Upper lobe of right lung (tissue), 1 donor: ENCODE results near the gene PIF1. TPM values are rescaled to one million over a fixed set of nuclear protein-coding genes. Genes with fewer than 3 reads are reported as not detected.
A peak's percentile ranks its signal among the peaks of the same experiment; 100 is the strongest.

ENCODE experiments used
- ATAC-seq: fragments of 200-7000 bp; cut with Tn5 transposase; one replicate; pipeline ENCODE4 v1.9.1; 2020; ENCODE audit warnings: mild to moderate bottlenecking, moderate library complexity
- DNase-seq: peaks from one replicate; pipeline ENCODE4 v3.0.0-alpha.2; 2020
- H3K27ac ChIP-seq: fragments of 200-600 bp; one replicate; pipeline ENCODE4 v1.8.0; 2022
- H3K27me3 ChIP-seq: fragments of 200-600 bp; one replicate; pipeline ENCODE4 v1.8.0; 2022; ENCODE audit warnings: mild to moderate bottlenecking
- H3K36me3 ChIP-seq: fragments of 200-600 bp; one replicate; pipeline ENCODE4 v1.8.0; 2022
- H3K4me1 ChIP-seq: fragments of 200-600 bp; one replicate; pipeline ENCODE4 v1.8.0; 2022
- H3K4me3 ChIP-seq: fragments of 200-600 bp; one replicate; pipeline ENCODE4 v1.8.0; 2022; ENCODE audit warnings: mild to moderate bottlenecking
- H3K9me3 ChIP-seq: fragments of 200-600 bp; one replicate; pipeline ENCODE4 v1.8.0; 2022
- intact Hi-C: fragments of 100-400 bp; cut with DNase I; formaldehyde crosslinking; loops from one replicate; pipeline ENCODE4 v1.11.0; 2022
- total RNA-seq: library from RNA; stranded (reverse); fragmentation: NEBNext Ultra II Directional; extraction: Animal tissue kit (Norgen Biotek cat#: 25700); gene quantifications from one replicate; pipeline ENCODE4 v1.2.1, GENCODE V29; 2021
- TF ChIP-seq, protein P1 (sequence below): fragments of 200-600 bp; IDR thresholded peaks from one replicate; pipeline ENCODE4 v1.8.0; 2022; ENCODE audit warnings: antibody characterized with exemption
- donor health status: DM: no; HTN: yes; CAD: no; lungs with severe emphysema.

Gene PIF1
- total RNA-seq, 1 donor from 2014 or later = 0.67 TPM

DNA sequence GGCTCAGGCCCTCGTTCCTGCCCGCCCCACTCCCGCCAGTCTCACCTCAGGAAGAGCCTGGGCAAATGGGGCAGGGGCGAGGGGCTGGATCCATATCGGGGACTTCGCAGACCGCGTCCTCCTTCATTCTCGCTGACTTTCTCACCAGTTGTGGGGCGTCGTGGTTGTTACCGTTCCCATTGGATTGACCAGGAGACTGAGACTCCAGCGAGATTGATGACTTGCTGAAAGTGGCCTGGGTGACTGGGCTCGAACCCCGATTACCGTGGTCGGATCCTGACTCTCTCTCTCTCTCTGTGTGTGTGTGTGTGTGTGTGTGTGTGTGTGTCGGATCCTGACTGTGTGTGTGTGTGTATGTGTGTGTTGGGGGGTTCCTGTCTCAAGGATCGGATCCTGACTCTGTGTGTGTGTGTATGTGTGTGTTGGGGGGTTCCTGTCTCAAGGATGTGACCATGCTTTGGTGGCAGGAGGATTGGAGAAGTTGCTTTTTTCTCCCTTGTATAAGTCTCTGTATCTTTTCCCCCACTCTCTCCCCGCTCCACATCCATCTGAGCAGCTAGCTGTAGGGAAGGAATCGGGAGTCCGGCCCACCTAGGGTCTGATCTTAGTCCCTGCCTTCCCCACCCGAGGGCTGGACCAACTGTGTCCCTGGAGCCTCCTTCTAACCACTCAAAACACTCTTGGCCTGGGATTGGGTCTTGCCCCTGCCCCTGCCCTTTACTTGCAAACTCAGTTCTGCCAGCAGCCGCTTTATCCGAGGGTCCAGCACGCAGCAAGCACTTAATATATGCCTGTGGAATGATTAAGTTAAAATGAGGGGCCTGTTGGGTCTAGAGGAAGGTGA lies 16.9 kb upstream of the PIF1 start:
- intact Hi-C loops = no loop called here
- peaks cover 29% of the 10 kb centered on the region for H3K4me1 ChIP-seq
- H3K9me3 ChIP-seq = no peaks in the 10 kb centered on the region
- ATAC-seq (no peak), DNase-seq (no peak)
- H3K4me3 ChIP-seq = peak overlapping the region; percentile 87
- no peaks in the 10 kb centered on the region for H3K27me3 ChIP-seq
- H3K36me3 ChIP-seq = no peaks in the 10 kb centered on the region
- TF ChIP-seq, protein P1, sequence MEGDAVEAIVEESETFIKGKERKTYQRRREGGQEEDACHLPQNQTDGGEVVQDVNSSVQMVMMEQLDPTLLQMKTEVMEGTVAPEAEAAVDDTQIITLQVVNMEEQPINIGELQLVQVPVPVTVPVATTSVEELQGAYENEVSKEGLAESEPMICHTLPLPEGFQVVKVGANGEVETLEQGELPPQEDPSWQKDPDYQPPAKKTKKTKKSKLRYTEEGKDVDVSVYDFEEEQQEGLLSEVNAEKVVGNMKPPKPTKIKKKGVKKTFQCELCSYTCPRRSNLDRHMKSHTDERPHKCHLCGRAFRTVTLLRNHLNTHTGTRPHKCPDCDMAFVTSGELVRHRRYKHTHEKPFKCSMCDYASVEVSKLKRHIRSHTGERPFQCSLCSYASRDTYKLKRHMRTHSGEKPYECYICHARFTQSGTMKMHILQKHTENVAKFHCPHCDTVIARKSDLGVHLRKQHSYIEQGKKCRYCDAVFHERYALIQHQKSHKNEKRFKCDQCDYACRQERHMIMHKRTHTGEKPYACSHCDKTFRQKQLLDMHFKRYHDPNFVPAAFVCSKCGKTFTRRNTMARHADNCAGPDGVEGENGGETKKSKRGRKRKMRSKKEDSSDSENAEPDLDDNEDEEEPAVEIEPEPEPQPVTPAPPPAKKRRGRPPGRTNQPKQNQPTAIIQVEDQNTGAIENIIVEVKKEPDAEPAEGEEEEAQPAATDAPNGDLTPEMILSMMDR = no peak
- H3K27ac ChIP-seq = peak overlapping the region; percentile 95

- Histone ChIP-seq H3K27ac (peak within 1 kb of the TSS; percentile 95), H3K4me3 (peak within 1 kb of the TSS; percentile 87), H3K9me3 (no peaks in the 10 kb centered on the region), H3K36me3 (no peaks in the 10 kb centered on the region), H3K4me1 (peaks cover 28% of the 10 kb centered on the region), H3K27me3 (no peaks in the 10 kb centered on the region)
- TF ChIP-seq, protein P1 = peak; percentile 44
- intact Hi-C loops = no loop called here
- peak; percentile 89 for ATAC-seq
- DNase-seq = peak; percentile 99
Observed at GRCh38 chr15:64841344-64842095, 16.1 kb upstream of the PIF1 start, which contains the start of gene PLEKHO2. PLEKHO2 (plus strand) TSS chr15:64841915; CDS start chr15:64842017, 102 bp downstream.

- no peaks in the 10 kb centered on the region for H3K9me3 ChIP-seq
- DNase-seq (no peak), ATAC-seq (no peak)
- H3K27me3 ChIP-seq = no peaks in the 10 kb centered on the region
- H3K36me3 ChIP-seq = no peaks in the 10 kb centered on the region
- intact Hi-C loops = no loop called here
- peaks cover 28% of the 10 kb centered on the region for H3K4me1 ChIP-seq
- TF ChIP-seq, protein P1 = no peak
- peak overlapping the region; percentile 91 for H3K27ac ChIP-seq
- peak overlapping the region; percentile 87 for H3K4me3 ChIP-seq
Observed at GRCh38 chr15:64841060-64841343, 15.6 kb upstream of the PIF1 start.

- ATAC-seq (peak; percentile 8), DNase-seq (no peak)
- Histone ChIP-seq H3K4me1 (peaks cover 22% of the 10 kb centered on the region), H3K27me3 (no peaks in the 10 kb centered on the region), H3K4me3 (no peak overlapping the region), H3K36me3 (no peaks in the 10 kb centered on the region), H3K9me3 (no peaks in the 10 kb centered on the region), H3K27ac (peak overlapping the region; percentile 24)
- TF ChIP-seq, protein P1 = no peak
- intact Hi-C loops = no loop called here
Observed at GRCh38 chr15:64837502-64837901, 12.1 kb upstream of the PIF1 start.

DNA sequence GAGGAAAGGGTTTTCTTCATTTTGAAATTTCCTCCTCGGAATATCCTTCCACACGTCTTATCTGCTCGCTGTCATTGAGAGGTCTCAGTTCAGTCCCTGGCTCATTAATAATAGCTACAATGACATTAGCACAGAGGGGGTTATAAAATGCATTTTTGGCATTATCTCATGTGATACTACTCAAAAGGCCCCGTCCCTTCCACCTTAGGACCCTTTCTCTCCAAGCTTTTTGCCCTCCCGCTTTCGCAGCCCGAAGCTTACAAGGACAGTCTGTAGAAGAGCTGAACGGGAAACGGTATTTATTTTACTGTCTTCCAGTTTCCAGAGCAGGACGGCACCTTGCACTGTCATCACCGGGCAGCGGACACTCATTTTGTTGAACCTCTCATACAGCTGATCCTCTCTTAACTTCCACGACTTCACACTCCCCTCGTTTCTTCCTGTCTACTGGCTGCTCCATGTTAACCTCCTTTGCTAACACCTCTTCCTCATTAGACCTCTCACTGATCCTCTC lies 10.6 kb upstream of the PIF1 start:
- DNase-seq (no peak), ATAC-seq (no peak)
- Histone ChIP-seq H3K4me3 (peak overlapping the region; percentile 30), H3K4me1 (peaks cover 22% of the 10 kb centered on the region), H3K27me3 (no peaks in the 10 kb centered on the region), H3K9me3 (no peaks in the 10 kb centered on the region), H3K36me3 (no peaks in the 10 kb centered on the region), H3K27ac (peak overlapping the region; percentile 71)
- TF ChIP-seq, protein P1 = no peak
- intact Hi-C loops = no loop called here
